CD4-positive, alpha-beta T cell (primary cell): ENCODE data around the gene TAF4B. TPM values are rescaled to one million over a fixed set of nuclear protein-coding genes. Genes with fewer than 3 reads are reported as not detected.

Experiments used
- ATAC-seq: fragments of 200-7000 bp; cut with Tn5 transposase; one replicate; pipeline ENCODE4 v1.10.0; 2022; ENCODE audit warnings: mild to moderate bottlenecking; ENCODE audit not compliant: poor library complexity
- CTCF ChIA-PET: fragments of 350-600 bp; sonication (Branson Sonifier 250); formaldehyde crosslinking; loops from one replicate; lab custom pipeline; 2021; ENCODE audit warnings: antibody characterized with exemption, inconsistent platforms; lab: Charles Lee
- POLR2A ChIA-PET: fragments of 350-600 bp; sonication (Branson Sonifier 250); formaldehyde crosslinking; loops from one replicate; lab custom pipeline; 2021; ENCODE audit warnings: antibody characterized with exemption, inconsistent platforms; lab: Charles Lee
- DNase-seq, 14 experiments: peaks; one replicate each; pipeline ENCODE4 v3.0.0-alpha.2; 2013 to 2020; ENCODE audit warnings: mixed read lengths in 2 of 14
- H3K27ac ChIP-seq, 2 donors: one replicate each; pipeline versions ENCODE4 v1.5.1 to v1.7.0; 2013; ENCODE audit warnings: low read length in 2 of 2, low read depth in 1 of 2, mild to moderate bottlenecking in 1 of 2
- H3K27me3 ChIP-seq, 2 experiments: 1 replicate in 1 of 2; 2 replicates in 1 of 2; pipeline versions ENCODE4 v1.6.1 to v1.7.0; 2013; ENCODE audit warnings: low read length in 2 of 2, control low read depth in 1 of 2, mild to moderate bottlenecking in 1 of 2, moderate library complexity in 1 of 2; ENCODE audit not compliant: insufficient read depth in 2 of 2, control insufficient read depth in 1 of 2
- H3K36me3 ChIP-seq: one replicate; pipeline ENCODE4 v1.6.1; 2013; ENCODE audit warnings: low read length, control low read depth; ENCODE audit not compliant: insufficient read depth
- H3K4me1 ChIP-seq: one replicate; pipeline ENCODE4 v1.6.1; 2013; ENCODE audit warnings: low read length, control low read depth; ENCODE audit not compliant: insufficient read depth
- H3K4me3 ChIP-seq: one replicate; pipeline ENCODE4 v1.5.1; 2013; ENCODE audit warnings: mild to moderate bottlenecking, low read length, moderate library complexity
- H3K9me3 ChIP-seq, 2 experiments: 1 replicate in 1 of 2; 2 replicates in 1 of 2; pipeline versions ENCODE4 v1.6.1 to v1.7.0; 2013; ENCODE audit warnings: low read length in 2 of 2, mild to moderate bottlenecking in 2 of 2, control low read depth in 1 of 2, moderate library complexity in 1 of 2; ENCODE audit not compliant: control insufficient read depth in 1 of 2, insufficient read depth in 1 of 2
- H3K27ac Mint-ChIP-seq: one replicate; pipeline ENCODE4 v1.8.0; 2020; ENCODE audit warnings: mixed read lengths
- H3K27me3 Mint-ChIP-seq: one replicate; pipeline ENCODE4 v1.8.0; 2021; ENCODE audit warnings: mixed read lengths
- H3K36me3 Mint-ChIP-seq: one replicate; pipeline ENCODE4 v1.8.0; 2021; ENCODE audit warnings: low read depth, mixed read lengths
- H3K4me1 Mint-ChIP-seq: one replicate; pipeline ENCODE4 v1.8.0; 2021; ENCODE audit warnings: low read depth, mixed read lengths
- H3K4me3 Mint-ChIP-seq: one replicate; pipeline ENCODE4 v1.8.0; 2020; ENCODE audit warnings: mild to moderate bottlenecking, mixed read lengths
- H3K9me3 Mint-ChIP-seq: one replicate; pipeline ENCODE4 v1.8.0; 2020; ENCODE audit warnings: mixed read lengths
- intact Hi-C, 2 experiments: fragments of 100-400 bp; cut with DNase I in 1 of 2; cut with micrococcal nuclease in 1 of 2; formaldehyde crosslinking; loops; one replicate each; pipeline versions ENCODE4 v1.15.1 to v1.9.0; 2023 to 2025; cut with DNase I, micrococcal nuclease
- total RNA-seq, 174 experiments: library from RNA in 2 of 174; stranded (reverse) in 2 of 174; gene quantifications; one replicate each; pipeline ENCODE4 v1.2.3 and lab custom pipeline; 2021 to 2026
- TF ChIP-seq, protein P1 (sequence below): fragments of 200-600 bp; IDR thresholded peaks from one replicate; pipeline ENCODE4 v1.8.0; 2022; ENCODE audit warnings: antibody characterized with exemption, mild to moderate bottlenecking

Gene TAF4B
- total RNA-seq, 2 experiments from 2014 or later = 13.7 to 14.1 TPM

DNA sequence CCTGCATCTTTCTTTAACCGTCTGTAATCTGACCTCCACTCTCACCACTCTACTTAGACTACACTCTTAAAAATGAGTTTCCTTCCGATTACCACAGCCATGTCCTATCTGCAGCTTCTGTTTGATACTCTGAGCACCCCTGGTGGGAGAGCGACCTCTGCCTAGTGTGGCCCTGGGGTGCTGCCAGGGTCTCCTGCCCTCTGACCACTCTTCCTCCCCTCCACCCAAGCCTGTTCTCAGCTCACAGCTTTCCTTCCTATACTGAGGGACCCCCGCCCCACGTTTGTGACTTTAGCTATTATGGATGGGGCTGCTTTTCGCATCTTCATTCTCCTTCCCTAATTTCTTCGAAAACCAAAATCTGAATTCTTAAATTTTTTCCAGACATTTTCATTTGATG lies 189.4 kb downstream of the TAF4B start:
- no peak overlapping the region for H3K27ac Mint-ChIP-seq
- H3K36me3 ChIP-seq = no peaks in the 10 kb centered on the region
- POLR2A ChIA-PET = no interaction called here
- H3K4me1 ChIP-seq = no peaks in the 10 kb centered on the region
- H3K36me3 Mint-ChIP-seq = no peaks in the 10 kb centered on the region
- TF ChIP-seq, protein P1, sequence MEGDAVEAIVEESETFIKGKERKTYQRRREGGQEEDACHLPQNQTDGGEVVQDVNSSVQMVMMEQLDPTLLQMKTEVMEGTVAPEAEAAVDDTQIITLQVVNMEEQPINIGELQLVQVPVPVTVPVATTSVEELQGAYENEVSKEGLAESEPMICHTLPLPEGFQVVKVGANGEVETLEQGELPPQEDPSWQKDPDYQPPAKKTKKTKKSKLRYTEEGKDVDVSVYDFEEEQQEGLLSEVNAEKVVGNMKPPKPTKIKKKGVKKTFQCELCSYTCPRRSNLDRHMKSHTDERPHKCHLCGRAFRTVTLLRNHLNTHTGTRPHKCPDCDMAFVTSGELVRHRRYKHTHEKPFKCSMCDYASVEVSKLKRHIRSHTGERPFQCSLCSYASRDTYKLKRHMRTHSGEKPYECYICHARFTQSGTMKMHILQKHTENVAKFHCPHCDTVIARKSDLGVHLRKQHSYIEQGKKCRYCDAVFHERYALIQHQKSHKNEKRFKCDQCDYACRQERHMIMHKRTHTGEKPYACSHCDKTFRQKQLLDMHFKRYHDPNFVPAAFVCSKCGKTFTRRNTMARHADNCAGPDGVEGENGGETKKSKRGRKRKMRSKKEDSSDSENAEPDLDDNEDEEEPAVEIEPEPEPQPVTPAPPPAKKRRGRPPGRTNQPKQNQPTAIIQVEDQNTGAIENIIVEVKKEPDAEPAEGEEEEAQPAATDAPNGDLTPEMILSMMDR = no peak
- ATAC-seq (no peak), DNase-seq (no peak)
- intact Hi-C loops = no loop called here
- no peak overlapping the region for H3K4me3 ChIP-seq
- H3K4me1 Mint-ChIP-seq = no peaks in the 10 kb centered on the region
- H3K27me3 Mint-ChIP-seq = no peaks in the 10 kb centered on the region
- no peaks in the 10 kb centered on the region for H3K9me3 ChIP-seq
- CTCF ChIA-PET = no interaction called here
- no peaks in the 10 kb centered on the region for H3K9me3 Mint-ChIP-seq
- no peaks in the 10 kb centered on the region for H3K27me3 ChIP-seq
- H3K4me3 Mint-ChIP-seq = no peak overlapping the region
- H3K27ac ChIP-seq = no peak overlapping the region

DNA sequence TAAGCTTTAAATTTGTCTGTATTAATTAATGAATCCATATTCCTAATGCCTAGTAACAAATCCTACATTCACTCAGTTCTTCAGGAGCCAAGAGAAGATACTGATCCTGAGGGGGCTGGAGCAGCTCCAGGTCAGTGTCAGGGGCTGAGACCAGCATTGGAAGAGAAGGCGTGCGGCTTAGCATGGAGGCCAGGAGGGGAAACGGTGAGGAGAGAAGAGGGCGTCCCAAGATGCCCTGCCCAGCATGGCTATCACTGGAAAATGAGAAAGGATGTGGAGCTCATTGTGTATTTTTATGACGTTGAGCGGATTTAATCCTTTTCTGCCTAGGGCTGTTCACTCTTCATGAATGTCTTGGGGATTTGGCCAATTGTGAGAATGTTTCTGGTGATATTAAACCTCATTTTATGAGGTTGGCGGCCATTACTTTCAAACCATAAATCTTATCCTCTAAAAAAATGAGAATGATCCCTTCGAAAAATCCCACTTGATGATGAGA lies 190.5 kb downstream of the TAF4B start:
- Histone ChIP-seq H3K4me3 (no peak overlapping the region), H3K27ac (no peak overlapping the region), H3K9me3 (no peaks in the 10 kb centered on the region), H3K27me3 (no peaks in the 10 kb centered on the region), H3K36me3 (no peaks in the 10 kb centered on the region), H3K4me1 (no peaks in the 10 kb centered on the region)
- TF ChIP-seq, protein P1 = no peak
- Mint-ChIP-seq H3K4me1 (no peaks in the 10 kb centered on the region), H3K27me3 (no peaks in the 10 kb centered on the region), H3K27ac (no peak overlapping the region), H3K36me3 (no peaks in the 10 kb centered on the region), H3K4me3 (no peak overlapping the region), H3K9me3 (no peaks in the 10 kb centered on the region)
- DNase-seq (no peak), ATAC-seq (no peak)
- POLR2A ChIA-PET = no interaction called here
- intact Hi-C loops = no loop called here
- CTCF ChIA-PET = no interaction called here

DNA sequence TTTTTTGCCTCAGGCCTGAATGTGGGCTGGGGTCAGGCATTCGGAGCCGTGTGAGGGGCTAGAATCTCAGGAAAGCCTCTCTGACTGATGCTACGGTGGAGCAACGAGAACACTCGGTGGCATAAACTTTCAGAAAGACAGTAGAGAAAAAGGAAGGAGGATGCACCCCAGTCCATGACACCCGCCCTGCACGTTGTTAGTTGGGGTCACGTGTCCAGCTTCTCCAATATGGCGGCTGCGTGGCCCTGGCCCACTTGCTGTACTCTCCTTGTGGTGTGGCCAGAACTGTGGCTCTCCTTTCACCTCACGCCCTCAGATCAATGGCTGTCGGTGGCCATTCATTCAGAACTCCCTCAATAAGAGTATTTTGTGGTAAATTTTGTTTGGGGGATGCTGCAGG lies 190.9 kb downstream of the TAF4B start:
- no peak overlapping the region for H3K27ac Mint-ChIP-seq
- H3K36me3 Mint-ChIP-seq = no peaks in the 10 kb centered on the region
- intact Hi-C loops = no loop called here
- H3K9me3 Mint-ChIP-seq = no peaks in the 10 kb centered on the region
- Histone ChIP-seq H3K4me3 (no peak overlapping the region), H3K9me3 (no peaks in the 10 kb centered on the region), H3K27me3 (no peaks in the 10 kb centered on the region), H3K27ac (no peak overlapping the region), H3K4me1 (no peaks in the 10 kb centered on the region), H3K36me3 (no peaks in the 10 kb centered on the region)
- ATAC-seq (no peak), DNase-seq (no peak)
- TF ChIP-seq, protein P1 = no peak
- ChIA-PET CTCF (no interaction called here), POLR2A (no interaction called here)
- no peaks in the 10 kb centered on the region for H3K4me1 Mint-ChIP-seq
- no peaks in the 10 kb centered on the region for H3K27me3 Mint-ChIP-seq
- H3K4me3 Mint-ChIP-seq = no peak overlapping the region
